ENCODE results near the gene GTF3C6.
"Not testable (repeated sequence)": the region's sequence is repeated elsewhere in the genome, so short reads cannot be mapped to it uniquely, and the experiment has no call there.

GTF3C6 gene

GRCh38 chr6:110958329-110959192, at the start of gene GTF3C6:
GTF3C6 (plus strand) TSS chr6:110958706; CDS start chr6:110958770, 64 bp downstream.
- in situ Hi-C loops (cut with MboI; ENCODE audit: low sequenced_read_pairs): loop anchor here (10.0 kb wide), 1 partner anchor 284 kb away; no protein-coding TSS in a partner anchor

GRCh38 chr6:110930781-110931180, 27.7 kb upstream of the GTF3C6 start:
- in situ Hi-C loops (cut with MboI; ENCODE audit: low sequenced_read_pairs): no loop called here

- in situ Hi-C loops (cut with MboI; ENCODE audit: low sequenced_read_pairs): no loop called here
These were observed 24.6 kb upstream of the GTF3C6 start for GRCh38 chr6:110933912-110934311.

GRCh38 chr6:110934381-110934898, 24.1 kb upstream of the GTF3C6 start:
- in situ Hi-C loops (cut with MboI; ENCODE audit: low sequenced_read_pairs): no loop called here

GRCh38 chr6:110935171-110935570, 23.3 kb upstream of the GTF3C6 start:
- in situ Hi-C loops (cut with MboI; ENCODE audit: low sequenced_read_pairs): no loop called here

GRCh38 chr6:110938171-110938570, 20.3 kb upstream of the GTF3C6 start:
- in situ Hi-C loops (cut with MboI; ENCODE audit: low sequenced_read_pairs): no loop called here

- in situ Hi-C loops (cut with MboI; ENCODE audit: low sequenced_read_pairs): no loop called here
These were observed 18.9 kb upstream of the GTF3C6 start for GRCh38 chr6:110939429-110940200.

GRCh38 chr6:110944681-110945151, 13.8 kb upstream of the GTF3C6 start:
- in situ Hi-C loops (cut with MboI; ENCODE audit: low sequenced_read_pairs): no loop called here

GRCh38 chr6:110946498-110946897, 12.0 kb upstream of the GTF3C6 start:
- in situ Hi-C loops (cut with MboI; ENCODE audit: low sequenced_read_pairs): no loop called here

- in situ Hi-C loops (cut with MboI; ENCODE audit: low sequenced_read_pairs): loop anchor here (10.0 kb wide), 1 partner anchor 275 kb away; no protein-coding TSS in a partner anchor
These were observed 8.7 kb upstream of the GTF3C6 start for GRCh38 chr6:110949679-110950285.

- in situ Hi-C loops (cut with MboI; ENCODE audit: low sequenced_read_pairs): loop anchor here (10.0 kb wide), 1 partner anchor 276 kb away; no protein-coding TSS in a partner anchor
These were observed 8.1 kb upstream of the GTF3C6 start for GRCh38 chr6:110950440-110950839.

- in situ Hi-C loops (cut with MboI; ENCODE audit: low sequenced_read_pairs): loop anchor here (10.0 kb wide), 1 partner anchor 276 kb away; no protein-coding TSS in a partner anchor
These were observed 7.5 kb upstream of the GTF3C6 start for GRCh38 chr6:110951008-110951407.

GRCh38 chr6:110951986-110952794, 6.3 kb upstream of the GTF3C6 start:
- in situ Hi-C loops (cut with MboI; ENCODE audit: low sequenced_read_pairs): loop anchor here (10.0 kb wide), 1 partner anchor 277 kb away; no protein-coding TSS in a partner anchor

- in situ Hi-C loops (cut with MboI; ENCODE audit: low sequenced_read_pairs): loop anchor here (10.0 kb wide), 1 partner anchor 279 kb away; no protein-coding TSS in a partner anchor
These were observed 4.7 kb upstream of the GTF3C6 start for GRCh38 chr6:110953633-110954303.

- in situ Hi-C loops (cut with MboI; ENCODE audit: low sequenced_read_pairs): no loop called here
These were observed 1.5 kb downstream of the GTF3C6 start for GRCh38 chr6:110960014-110960390.

- in situ Hi-C loops (cut with MboI; ENCODE audit: low sequenced_read_pairs): not testable (repeated sequence)
These were observed 4.1 kb downstream of the GTF3C6 start for GRCh38 chr6:110962636-110963035.

GRCh38 chr6:110965629-110966229, 7.2 kb downstream of the GTF3C6 start:
- in situ Hi-C loops (cut with MboI; ENCODE audit: low sequenced_read_pairs): no loop called here

GRCh38 chr6:110968661-110969060, 10.2 kb downstream of the GTF3C6 start:
- in situ Hi-C loops (cut with MboI; ENCODE audit: low sequenced_read_pairs): not testable (repeated sequence)

- in situ Hi-C loops (cut with MboI; ENCODE audit: low sequenced_read_pairs): no loop called here
These were observed 13.0 kb downstream of the GTF3C6 start for GRCh38 chr6:110971468-110971867.
